AG04449 (cell line): ENCODE measurements around the gene CFAP99.

ENCODE experiments used
- CTCF ChIA-PET: fragments of 350-600 bp; formaldehyde crosslinking; extraction: SDS; loops from one replicate; lab custom pipeline; 2021; ENCODE audit warnings: antibody characterized with exemption; lab: Yijun Ruan, JAX
- POLR2A ChIA-PET: fragments of 400-600, 350-600 bp; formaldehyde crosslinking; extraction: SDS; loops from one replicate; lab custom pipeline; 2020; ENCODE audit warnings: antibody characterized with exemption, inconsistent platforms; lab: Yijun Ruan, JAX
- DNase-seq: peaks from one replicate; pipeline ENCODE4 v3.0.0-alpha.2; 2010; ENCODE audit warnings: low read depth, low spot score
- H3K4me3 ChIP-seq: 2 replicates; pipeline ENCODE4 v1.5.1; 2011; ENCODE audit warnings: low read depth, mild to moderate bottlenecking, control low read depth, low read length
- TF ChIP-seq, protein P1 (sequence below): IDR thresholded peaks from one replicate; pipeline ENCODE4 v1.5.1; 2011; ENCODE audit warnings: mild to moderate bottlenecking, moderate library complexity, low read length, control low read depth, inconsistent platforms; ENCODE audit not compliant: insufficient read depth; ENCODE audit errors: missing control alignments

Gene CFAP99

DNA sequence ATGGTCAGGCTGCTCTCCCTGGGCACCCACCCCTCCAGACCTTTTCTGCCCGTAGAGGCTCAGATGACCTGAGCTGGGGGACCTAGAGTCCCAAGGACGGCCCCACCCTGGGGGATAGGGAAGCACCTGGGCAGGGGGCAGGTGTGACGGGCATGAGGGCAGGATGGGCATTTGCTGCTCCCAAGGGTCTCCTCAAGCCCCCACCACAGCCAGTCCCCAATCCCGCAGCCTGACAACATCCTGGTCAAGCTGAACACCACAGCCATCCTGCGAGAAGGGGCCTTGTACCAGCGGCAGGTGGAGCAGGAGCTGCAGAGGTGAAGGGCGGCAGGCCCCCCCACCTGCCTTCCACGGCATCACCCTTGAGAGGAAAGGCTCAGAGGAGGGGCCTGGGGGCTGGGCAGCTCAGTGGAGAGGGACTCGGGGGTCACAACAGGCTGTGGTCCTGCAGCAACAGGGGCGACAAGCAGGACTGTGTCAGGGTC is 32.3 kb downstream of the CFAP99 start:
- TF ChIP-seq, protein P1, sequence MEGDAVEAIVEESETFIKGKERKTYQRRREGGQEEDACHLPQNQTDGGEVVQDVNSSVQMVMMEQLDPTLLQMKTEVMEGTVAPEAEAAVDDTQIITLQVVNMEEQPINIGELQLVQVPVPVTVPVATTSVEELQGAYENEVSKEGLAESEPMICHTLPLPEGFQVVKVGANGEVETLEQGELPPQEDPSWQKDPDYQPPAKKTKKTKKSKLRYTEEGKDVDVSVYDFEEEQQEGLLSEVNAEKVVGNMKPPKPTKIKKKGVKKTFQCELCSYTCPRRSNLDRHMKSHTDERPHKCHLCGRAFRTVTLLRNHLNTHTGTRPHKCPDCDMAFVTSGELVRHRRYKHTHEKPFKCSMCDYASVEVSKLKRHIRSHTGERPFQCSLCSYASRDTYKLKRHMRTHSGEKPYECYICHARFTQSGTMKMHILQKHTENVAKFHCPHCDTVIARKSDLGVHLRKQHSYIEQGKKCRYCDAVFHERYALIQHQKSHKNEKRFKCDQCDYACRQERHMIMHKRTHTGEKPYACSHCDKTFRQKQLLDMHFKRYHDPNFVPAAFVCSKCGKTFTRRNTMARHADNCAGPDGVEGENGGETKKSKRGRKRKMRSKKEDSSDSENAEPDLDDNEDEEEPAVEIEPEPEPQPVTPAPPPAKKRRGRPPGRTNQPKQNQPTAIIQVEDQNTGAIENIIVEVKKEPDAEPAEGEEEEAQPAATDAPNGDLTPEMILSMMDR, result no peak
- H3K4me3 ChIP-seq, result no peak overlapping the region
- CTCF ChIA-PET, result no interaction called here
- POLR2A ChIA-PET, result no interaction called here
- no peak for DNase-seq

DNA sequence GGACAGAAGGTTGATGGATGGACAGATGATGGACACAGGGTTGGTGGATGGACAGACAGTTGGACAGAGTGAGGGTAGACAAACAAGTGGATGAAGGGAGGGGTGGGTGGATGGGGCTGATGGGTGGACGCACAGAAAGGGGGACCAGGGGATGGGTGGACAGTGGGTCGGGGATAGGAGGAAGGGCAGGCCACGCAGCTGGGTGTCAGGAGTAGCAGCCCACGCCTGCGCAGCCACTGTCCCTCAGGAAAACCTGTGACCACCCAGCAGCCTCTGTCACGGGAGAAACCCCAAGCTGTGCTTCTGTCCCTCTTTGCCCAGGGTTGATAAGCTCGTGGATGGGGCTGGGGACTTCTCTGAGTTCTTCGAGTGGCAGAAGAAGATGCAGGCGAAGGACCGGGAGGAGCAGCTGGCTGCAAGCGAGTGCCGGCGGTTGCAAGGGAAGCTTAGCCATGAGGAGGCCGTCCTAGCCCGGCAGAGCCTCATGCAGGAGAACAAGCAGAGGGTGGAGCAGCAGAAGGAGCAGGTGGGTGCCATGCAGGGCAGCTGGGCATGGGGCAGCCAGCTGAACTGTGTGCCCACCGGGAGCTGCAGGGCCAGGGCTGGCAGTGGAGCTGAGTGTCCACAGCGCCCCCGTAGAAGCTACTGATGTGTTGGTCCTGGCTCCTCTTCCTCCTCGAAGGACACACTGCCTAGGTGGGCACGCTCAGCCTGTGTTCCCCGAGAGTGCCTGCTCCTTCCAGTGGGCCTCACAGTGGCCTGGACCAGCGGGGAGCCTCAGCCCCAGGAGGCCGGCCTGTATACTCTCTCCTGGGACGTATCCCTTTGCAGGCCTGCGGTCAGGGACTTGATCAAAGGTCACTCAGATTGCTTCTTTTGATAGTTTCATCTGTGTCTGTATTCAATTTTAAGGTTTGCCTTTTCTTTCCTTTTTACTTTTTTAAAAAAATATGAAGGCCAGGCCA is 33.3 kb downstream of the CFAP99 start:
- no peak for DNase-seq
- H3K4me3 ChIP-seq, result no peak overlapping the region
- ChIA-PET CTCF (interaction anchor here (0.6 kb wide), 1 partner anchor 546 kb away, joined by 3 read pairs; no protein-coding TSS in a partner anchor), POLR2A (no interaction called here)
- TF ChIP-seq, protein P1, result no peak

DNA sequence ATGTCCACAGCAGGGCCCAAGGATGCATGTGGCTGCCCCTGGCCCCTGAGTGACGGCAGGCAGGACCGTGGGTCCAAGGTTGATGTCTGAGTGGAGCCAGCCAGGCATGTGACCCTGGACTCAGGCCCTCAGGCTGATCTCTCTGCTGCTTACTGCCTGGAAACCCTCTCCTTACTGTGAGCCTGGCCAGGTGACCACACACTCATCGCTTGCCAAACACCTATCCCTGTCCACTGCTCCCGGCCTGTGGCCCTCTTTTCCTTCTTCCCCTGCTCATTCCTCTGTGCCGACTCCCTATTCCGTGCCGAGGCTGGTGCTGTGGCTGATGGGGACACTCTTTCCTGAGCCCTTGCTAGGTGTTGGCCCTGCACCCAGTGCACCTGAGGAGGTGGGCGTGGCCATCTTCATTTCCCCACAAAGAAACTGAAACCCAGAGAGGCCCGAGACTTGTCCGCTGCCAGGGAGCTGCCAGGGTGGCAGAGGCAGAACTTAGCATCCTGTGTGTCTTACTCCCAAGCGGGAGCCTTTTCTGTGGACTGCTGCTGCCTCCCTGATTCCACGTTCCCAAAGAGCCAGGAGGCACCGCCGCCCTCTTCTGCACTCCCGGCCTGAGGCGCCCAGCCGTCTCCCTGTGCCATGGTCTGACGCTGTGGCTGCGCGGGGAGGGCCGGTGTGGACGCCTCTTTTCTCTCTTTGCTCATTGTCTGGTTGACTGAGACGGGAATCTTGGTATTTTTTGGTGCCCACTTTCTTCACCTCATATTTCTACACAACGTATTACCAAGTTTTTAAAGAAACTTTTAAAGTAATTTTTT is 38.9 kb downstream of the CFAP99 start:
- POLR2A ChIA-PET, result interaction anchor here (1.5 kb wide), 1 partner anchor 196 kb away, joined by 5 read pairs; the partner anchor contains the start of gene MXD4
- CTCF ChIA-PET, result interaction anchor here (1.0 kb wide), 1 partner anchor 21 kb away, joined by 3 read pairs; no protein-coding TSS in a partner anchor

DNA sequence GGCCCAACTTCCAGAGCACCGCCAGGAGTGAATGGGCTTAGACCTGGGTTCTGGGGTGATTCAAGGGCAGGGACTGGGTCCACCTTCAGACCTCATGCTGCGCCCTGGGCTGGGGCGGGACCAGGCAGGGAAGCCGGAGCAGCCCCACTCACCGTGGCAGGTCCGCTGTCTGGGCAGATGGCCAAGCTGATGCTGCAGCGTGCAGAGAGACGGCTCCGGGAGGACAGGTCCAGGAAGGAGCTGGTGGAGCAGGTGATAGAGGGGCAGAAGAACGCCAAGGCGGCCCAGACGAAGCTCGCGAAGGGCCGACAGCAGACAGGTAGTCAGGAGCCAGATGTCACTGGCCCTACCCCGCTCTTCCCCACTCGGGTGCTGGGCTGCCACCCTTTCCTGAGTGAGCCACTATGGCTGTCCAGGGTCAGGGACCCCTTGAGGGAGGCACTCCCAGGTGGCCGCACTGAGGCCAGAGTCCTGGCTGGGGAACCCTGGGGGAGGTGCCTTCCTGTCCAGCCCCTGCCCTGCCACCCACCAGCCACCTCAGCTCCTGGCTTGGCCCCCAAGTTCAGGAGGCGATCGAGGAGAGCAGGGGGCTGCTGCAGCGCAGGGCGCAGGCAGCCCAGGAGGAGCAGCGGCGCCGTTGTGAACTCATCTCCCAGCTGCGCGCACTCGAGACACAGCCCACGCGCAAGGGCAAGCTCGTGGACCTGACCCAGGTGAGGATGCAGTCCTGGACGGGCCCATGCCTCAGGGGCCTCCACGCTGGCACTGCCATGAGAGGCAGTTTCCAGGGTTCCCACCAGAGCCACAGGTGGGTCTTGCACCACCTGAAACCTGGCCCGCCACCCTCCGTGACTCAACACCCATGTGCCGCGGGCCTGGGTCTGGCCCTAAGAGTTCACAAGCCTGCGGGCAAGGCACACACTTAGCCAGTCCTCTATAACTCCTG is 40.1 kb downstream of the CFAP99 start:
- no peak for DNase-seq
- no peak overlapping the region for H3K4me3 ChIP-seq
- TF ChIP-seq, protein P1, result no peak
- ChIA-PET POLR2A (no interaction called here), CTCF (interaction anchor here (0.8 to 1.2 kb wide), 3 partner anchors 10 to 238 kb away, joined by 3 read pairs; partner anchors contain the start of gene RNF4)

More for the DNA sequence above, 38.9 kb downstream of the CFAP99 start:
- DNase-seq, result no peak
- no peak overlapping the region for H3K4me3 ChIP-seq
- TF ChIP-seq, protein P1, result no peak

DNA sequence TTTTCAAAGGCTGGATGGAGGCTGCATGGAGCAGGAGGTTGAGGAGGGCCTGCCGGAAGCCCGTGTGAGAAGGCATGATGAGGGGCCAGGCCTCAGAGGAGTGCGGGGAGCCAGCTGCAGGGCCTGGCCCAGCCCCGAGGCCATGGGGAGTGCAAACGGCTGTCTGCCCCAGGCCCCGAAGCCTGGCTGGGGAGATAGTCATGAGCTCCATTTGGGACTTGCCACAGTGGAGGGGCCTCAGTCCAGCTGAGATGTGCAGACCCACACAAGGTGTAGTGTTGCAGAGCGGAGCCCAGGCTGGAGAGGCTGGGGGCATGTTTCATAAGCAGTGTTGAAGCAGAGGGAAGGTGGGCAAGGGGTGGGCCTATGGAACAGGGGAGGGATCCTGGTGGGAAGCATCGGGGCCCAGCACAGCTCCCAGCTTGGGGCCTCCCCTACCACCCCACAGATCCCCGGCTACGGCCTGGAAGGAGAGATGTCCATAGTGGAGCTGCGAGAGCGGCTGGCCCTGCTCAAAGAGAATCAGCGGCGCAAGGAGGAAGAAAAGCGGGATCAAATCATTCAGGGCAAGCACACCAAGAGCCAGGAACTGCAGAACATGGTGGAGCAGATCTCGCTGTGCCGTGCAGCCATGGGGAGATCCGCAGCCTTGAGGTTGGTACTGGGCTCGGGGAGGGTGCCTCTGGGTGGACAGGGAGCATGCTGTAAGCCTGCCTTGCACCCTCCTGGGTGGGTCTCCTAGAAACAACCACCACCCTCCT is 41.0 kb downstream of the CFAP99 start:
- H3K4me3 ChIP-seq, result no peak overlapping the region
- ChIA-PET POLR2A (no interaction called here), CTCF (interaction anchor here (0.8 to 1.2 kb wide), 3 partner anchors 9 to 239 kb away, joined by 3 read pairs; partner anchors contain the start of gene RNF4)
- DNase-seq, result no peak
- TF ChIP-seq, protein P1, result no peak
